ENCODE measurements around the gene THAP4.

- TF ChIP-seq CTCF (IDR thresholded peaks at IDR 0.05; ENCODE audit: low read length), result no peak
- no peak for TF ChIP-seq EZH2 (optimal IDR thresholded peaks at IDR 0.05; ENCODE audit: low read depth, low read length)
- no peak for TF ChIP-seq EZH2phosphoT487 (IDR thresholded peaks at IDR 0.05; ENCODE audit: low read length)
Observed at GRCh38 chr2:241686324-241686649, 49.3 kb upstream of the THAP4 start.

Measured in MM.1S (cell line).